ENCODE results near the gene ARPC1B. TPM values are rescaled to one million over a fixed set of nuclear protein-coding genes. Genes with fewer than 3 reads are reported as not detected.

ARPC1B gene
- polyA plus RNA-seq, 1 experiment = 642 TPM

GRCh38 chr7:99433158-99433557 is 58.6 kb downstream of the ARPC1B start:
- ChIA-PET POLR2A (no interaction called here), CTCF (interaction anchor here (0.8 kb wide), 1 partner anchor 17 kb away, joined by 3 read pairs; no protein-coding TSS in a partner anchor)
- TF ChIP-seq CTCF (IDR thresholded peaks at IDR 0.05; ENCODE audit: insufficient read depth, low read depth, low read length) = no peak
- Histone ChIP-seq H3K4me3 (ENCODE audit: low read depth, low read length) (no peak overlapping the region), H3K36me3 (ENCODE audit: control insufficient read depth, insufficient read depth, low read length) (peaks cover 18% of the 10 kb centered on the region), H3K27me3 (ENCODE audit: control insufficient read depth, insufficient read depth, low read length) (no peaks in the 10 kb centered on the region)
- no peak for DNase-seq (ENCODE audit: low read depth)

- Histone ChIP-seq H3K4me3 (ENCODE audit: low read depth, low read length) (peak overlapping the region; percentile 88), H3K36me3 (ENCODE audit: control insufficient read depth, insufficient read depth, low read length) (peaks cover 9% of the 10 kb centered on the region), H3K27me3 (ENCODE audit: control insufficient read depth, insufficient read depth, low read length) (no peaks in the 10 kb centered on the region)
- ChIA-PET CTCF (interaction anchor here (0.6 to 2.2 kb wide), 2 partner anchors 17 to 22 kb away, joined by 3 to 7 read pairs; no protein-coding TSS in a partner anchor), POLR2A (interaction anchor here (1.0 kb wide), 1 partner anchor 29 kb away, joined by 3 read pairs; the partner anchor contains the start of genes BUD31 and PDAP1)
- DNase-seq (ENCODE audit: low read depth) = no peak
- no peak for TF ChIP-seq CTCF (IDR thresholded peaks at IDR 0.05; ENCODE audit: insufficient read depth, low read depth, low read length)
Measured at GRCh38 chr7:99437946-99438572, 63.5 kb downstream of the ARPC1B start.

- Histone ChIP-seq H3K4me3 (ENCODE audit: low read depth, low read length) (peak within 1 kb of the TSS; percentile 88), H3K27me3 (ENCODE audit: control insufficient read depth, insufficient read depth, low read length) (no peaks in the 10 kb centered on the region), H3K36me3 (ENCODE audit: control insufficient read depth, insufficient read depth, low read length) (peaks cover 6% of the 10 kb centered on the region)
- ChIA-PET POLR2A (interaction anchor here (0.6 to 1.0 kb wide), 2 partner anchors 30 to 480 kb away, joined by 3 read pairs; partner anchors contain the start of genes BUD31 and PDAP1), CTCF (interaction anchor here (2.2 kb wide), 1 partner anchor 23 kb away, joined by 7 read pairs; no protein-coding TSS in a partner anchor)
- TF ChIP-seq CTCF (IDR thresholded peaks at IDR 0.05; ENCODE audit: insufficient read depth, low read depth, low read length) = no peak
- DNase-seq (ENCODE audit: low read depth) = peak; percentile 73
Measured at GRCh38 chr7:99438573-99439480, 64.3 kb downstream of the ARPC1B start, which contains the start of the genes CPSF4 and PTCD1. Gene CPSF4, plus strand, starts transcription at chr7:99438943. Its CDS starts 140 bp downstream, at chr7:99439083. Gene PTCD1, minus strand, starts transcription at chr7:99438798. Its CDS starts 3,556 bp downstream, at chr7:99435242.

GRCh38 chr7:99440195-99440594 is 65.7 kb downstream of the ARPC1B start:
- no peak for TF ChIP-seq CTCF (IDR thresholded peaks at IDR 0.05; ENCODE audit: insufficient read depth, low read depth, low read length)
- POLR2A ChIA-PET = interaction anchor here (0.6 kb wide), 1 partner anchor 176 kb away, joined by 3 read pairs; the partner anchor contains the start of gene ZSCAN25

More at GRCh38 chr7:99440195-99440594, 65.7 kb downstream of the ARPC1B start:
- Histone ChIP-seq H3K27me3 (ENCODE audit: control insufficient read depth, insufficient read depth, low read length) (no peaks in the 10 kb centered on the region), H3K4me3 (ENCODE audit: low read depth, low read length) (peak overlapping the region; percentile 88), H3K36me3 (ENCODE audit: control insufficient read depth, insufficient read depth, low read length) (peaks cover 10% of the 10 kb centered on the region)
- no peak for DNase-seq (ENCODE audit: low read depth)
- CTCF ChIA-PET = no interaction called here

Other genes starting within 250 kb of the ARPC1B start
- 14.0 and 15.4 TPM in 2 replicates for gene SMURF1, start 230.6 kb upstream of the ARPC1B start, polyA plus RNA-seq (2011; rRNA removed)
- not detected in 2 replicates for gene KPNA7, start 166.6 kb upstream of the ARPC1B start, polyA plus RNA-seq (2011; rRNA removed)
- not detected in 2 replicates for gene MYH16, start 101.9 kb upstream of the ARPC1B start, polyA plus RNA-seq (2011; rRNA removed)
- gene ARPC1A, start 48.8 kb upstream of the ARPC1B start, polyA plus RNA-seq (2011; rRNA removed) = 206 and 243 TPM in 2 replicates
- 45.5 and 62.0 TPM in 2 replicates for gene PDAP1, start 33.9 kb downstream of the ARPC1B start, polyA plus RNA-seq (2011; rRNA removed)
- gene BUD31, start 34.2 kb downstream of the ARPC1B start, polyA plus RNA-seq (2011; rRNA removed) = 85.2 and 92.9 TPM in 2 replicates
- 1.7 and 3.5 TPM in 2 replicates for gene PTCD1, start 64.1 kb downstream of the ARPC1B start, polyA plus RNA-seq (2011; rRNA removed)
- gene CPSF4, start 64.2 kb downstream of the ARPC1B start, polyA plus RNA-seq (2011; rRNA removed) = 33.6 and 40.1 TPM in 2 replicates
- 381 and 619 TPM in 2 replicates for gene ATP5MF, start 91.4 kb downstream of the ARPC1B start, polyA plus RNA-seq (2011; rRNA removed)
- 8.2 and 11.4 TPM in 2 replicates for gene ZNF789, start 98.2 kb downstream of the ARPC1B start, polyA plus RNA-seq (2011; rRNA removed)
- 12.3 and 12.5 TPM in 2 replicates for gene ZNF394, start 125.6 kb downstream of the ARPC1B start, polyA plus RNA-seq (2011; rRNA removed)
- 9.7 and 10.3 TPM in 2 replicates for gene ZKSCAN5, start 129.9 kb downstream of the ARPC1B start, polyA plus RNA-seq (2011; rRNA removed)
- gene FAM200A, start 177.4 kb downstream of the ARPC1B start, polyA plus RNA-seq (2011; rRNA removed) = 3.8 and 5.9 TPM in 2 replicates
- gene ZNF655, start 183.9 kb downstream of the ARPC1B start, polyA plus RNA-seq (2011; rRNA removed) = 47.2 and 56.4 TPM in 2 replicates
- gene TMEM225B, start 223.5 kb downstream of the ARPC1B start, polyA plus RNA-seq (2011; rRNA removed) = 1.2 and 1.3 TPM in 2 replicates
- gene ZSCAN25, start 242.2 kb downstream of the ARPC1B start, polyA plus RNA-seq (2011; rRNA removed) = 7.7 and 9.3 TPM in 2 replicates

Data from BJ (cell line).